Islet precursor cell (in vitro differentiated cells): ENCODE measurements around the gene CDK17.

Experiments used
- DNase-seq: peaks from one replicate; pipeline ENCODE4 v3.0.0-alpha.2; 2018

Gene CDK17

DNA sequence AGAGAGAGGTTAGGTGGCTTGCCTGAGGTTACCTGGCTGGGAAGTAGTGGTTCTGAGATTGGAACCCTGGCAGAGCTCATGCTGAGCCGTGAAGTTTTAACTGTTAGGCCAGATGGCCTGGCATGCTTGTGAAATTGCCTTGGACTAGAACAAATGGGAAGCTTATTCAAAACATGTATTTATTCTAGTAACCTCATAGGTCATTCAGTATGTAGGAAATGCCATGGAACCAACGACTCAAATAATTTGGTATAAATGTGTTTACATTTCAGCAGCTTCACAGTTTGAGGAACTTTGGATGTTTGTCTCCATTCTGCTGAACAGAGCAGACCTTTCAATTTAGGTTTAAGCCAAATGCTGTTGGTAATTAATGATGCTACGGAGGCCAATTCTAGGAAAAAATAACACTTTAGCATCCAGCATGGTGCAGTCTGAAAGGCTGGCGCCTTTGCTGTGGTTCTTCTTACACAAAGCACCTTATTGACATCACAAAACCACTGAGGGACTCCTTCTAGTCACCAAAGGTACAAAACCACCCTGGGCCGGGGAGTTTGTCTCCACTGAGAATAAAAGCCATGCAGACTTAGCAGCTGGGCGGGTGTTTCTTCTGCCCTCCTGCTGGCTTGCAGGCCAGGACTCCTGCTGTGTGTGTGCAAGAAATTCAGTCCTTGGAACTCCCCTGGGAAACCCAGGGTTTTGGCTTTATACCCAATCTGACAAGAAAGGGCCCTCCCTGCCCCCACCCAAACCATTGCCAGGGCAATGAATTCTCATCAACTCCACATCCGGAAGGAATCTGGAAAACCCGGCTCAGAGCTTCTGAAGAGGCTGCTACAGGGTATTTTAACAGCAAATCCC, 141.9 kb downstream of the CDK17 start:
- DNase-seq, result no peak

DNA sequence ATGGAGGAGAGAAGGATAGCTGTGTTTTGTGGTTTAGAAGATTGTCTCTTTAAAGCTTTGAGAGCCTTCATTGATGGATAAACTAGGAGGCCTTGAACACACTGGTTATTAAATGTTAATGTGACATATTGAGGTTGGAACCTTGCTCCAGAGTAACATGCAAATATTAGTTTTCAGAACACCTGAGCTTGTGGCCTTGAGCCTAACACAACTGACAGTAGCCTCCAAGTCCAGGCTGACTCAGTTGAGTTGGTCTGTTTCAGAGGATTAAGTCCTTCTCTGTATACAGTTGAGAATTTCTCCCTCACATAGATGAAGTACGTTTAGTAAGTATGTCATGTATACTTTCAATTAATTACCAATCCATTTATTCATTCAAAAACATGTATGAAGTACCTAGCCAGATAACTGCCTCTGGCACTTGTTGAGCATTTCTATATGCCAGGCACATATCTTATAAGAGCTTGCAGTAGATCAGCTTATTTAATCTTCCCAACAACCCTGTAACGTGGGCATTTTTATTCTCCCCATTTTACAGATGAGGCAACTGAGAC, 142.6 kb downstream of the CDK17 start:
- no peak for DNase-seq

GRCh38 chr12:96256672-96257361, 143.4 kb downstream of the CDK17 start:
- DNase-seq, result no peak

- no peak for DNase-seq
These were observed 145.2 kb downstream of the CDK17 start for GRCh38 chr12:96255077-96255476.

DNA sequence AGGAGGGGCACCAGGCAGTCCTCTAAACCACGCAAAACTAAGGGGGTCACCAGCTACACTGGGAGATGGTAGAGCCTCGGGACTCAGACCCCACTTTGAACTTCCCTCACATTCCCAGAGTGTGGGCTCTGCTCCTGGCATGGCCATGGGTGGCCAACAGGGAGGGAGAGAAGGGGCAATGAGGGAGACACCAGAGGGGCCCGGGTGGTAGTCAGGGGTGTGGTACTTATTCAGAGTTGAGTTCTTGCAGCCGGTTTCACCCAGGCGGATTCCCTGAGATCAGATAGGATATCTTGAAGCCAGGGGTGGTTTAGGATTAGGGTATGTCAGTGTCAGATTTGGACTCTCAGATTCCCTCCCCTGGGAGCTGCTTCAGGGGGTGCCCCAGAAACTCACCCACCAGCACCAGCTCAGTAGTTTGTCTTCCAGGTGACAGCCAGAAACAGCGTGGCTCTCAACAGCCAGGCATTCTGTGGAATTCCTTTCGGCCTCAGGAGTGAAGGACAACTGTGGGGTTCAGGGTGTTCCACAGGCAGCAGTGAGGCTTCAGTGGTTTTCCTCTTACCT, 150.0 kb downstream of the CDK17 start:
- no peak for DNase-seq

- DNase-seq, result no peak
These were observed 150.8 kb downstream of the CDK17 start for GRCh38 chr12:96249196-96250118.

DNA sequence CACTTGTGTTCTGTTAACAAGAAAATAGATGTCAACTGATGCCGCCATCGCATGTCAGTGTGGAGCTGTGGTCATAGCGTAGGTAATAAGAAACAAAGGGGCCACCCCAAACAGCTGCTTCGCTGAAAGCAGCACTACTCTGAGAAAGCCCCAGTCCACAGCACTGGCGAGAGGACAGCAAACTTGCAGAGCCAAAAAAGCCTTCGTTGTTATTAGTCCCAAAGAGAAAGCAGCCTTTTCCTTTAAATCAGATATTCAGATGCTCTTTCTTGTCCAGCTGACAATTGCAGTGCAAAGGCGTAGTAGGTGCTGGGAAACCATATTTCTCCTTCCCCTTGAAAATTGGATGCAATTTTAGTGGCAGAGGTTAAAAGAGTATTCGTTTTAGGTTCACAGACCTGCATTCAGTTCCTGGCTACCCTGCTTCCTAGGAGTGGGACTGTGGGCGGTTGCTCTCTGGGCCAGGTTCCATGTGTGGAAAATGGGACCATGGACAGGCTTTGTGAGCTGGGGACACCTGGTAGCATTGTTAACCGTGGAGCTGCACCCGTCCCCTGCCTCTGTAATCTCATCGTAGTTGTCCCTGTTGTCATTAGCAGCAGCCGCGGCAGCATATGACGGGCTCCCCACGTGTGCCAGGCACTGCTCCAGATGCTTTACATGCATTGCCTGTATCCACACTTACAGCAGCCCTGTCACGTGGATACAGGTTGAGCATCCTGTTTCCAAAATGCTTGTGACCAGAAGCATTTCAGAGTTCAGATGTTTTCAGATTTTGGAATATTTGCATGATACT, 151.9 kb downstream of the CDK17 start:
- peak; percentile 48 for DNase-seq

DNA sequence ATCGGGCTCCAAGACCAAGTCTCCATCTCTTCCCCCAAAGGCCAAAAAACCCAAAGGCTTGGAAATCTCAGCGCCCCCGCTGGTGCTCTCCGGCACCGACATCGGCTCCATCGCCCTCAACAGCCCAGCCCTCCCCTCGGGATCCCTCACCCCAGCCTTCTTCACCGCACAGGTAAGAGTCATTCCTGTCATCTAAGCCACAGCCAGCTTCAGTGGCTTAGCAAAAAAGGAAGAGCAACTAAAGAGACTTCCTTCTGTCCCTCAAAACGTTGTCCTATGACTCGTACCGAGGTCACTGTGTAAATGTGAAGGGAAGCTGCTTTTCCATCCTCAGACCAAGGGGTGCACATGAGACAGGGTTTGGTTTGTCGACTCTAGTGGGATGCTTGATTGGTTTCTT, 152.7 kb downstream of the CDK17 start:
- DNase-seq, result peak; percentile 60

DNA sequence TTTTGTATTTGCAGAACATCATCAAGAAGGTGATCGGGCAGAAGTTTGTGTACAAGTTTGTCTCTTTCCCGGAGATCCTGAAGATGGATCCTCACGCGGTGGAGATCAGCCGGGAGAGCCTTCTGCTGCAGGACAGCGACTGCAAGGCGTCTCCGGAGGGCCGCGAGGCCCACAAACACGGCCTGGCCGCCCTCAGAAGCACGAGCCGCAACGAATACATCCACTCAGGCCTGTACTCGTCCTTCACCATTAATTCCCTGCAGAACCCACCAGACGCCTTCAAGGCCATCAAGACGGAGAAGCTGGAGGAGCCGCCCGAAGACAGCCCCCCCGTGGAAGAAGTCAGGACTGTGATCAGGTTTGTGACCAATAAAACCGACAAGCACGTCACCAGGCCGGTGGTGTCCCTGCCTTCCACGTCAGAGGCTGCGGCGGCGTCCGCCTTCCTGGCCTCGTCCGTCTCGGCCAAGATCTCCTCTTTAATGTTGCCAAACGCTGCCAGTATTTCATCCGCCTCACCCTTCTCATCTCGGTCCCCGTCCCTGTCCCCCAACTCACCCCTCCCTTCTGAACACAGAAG, 153.2 kb downstream of the CDK17 start:
- peak; percentile 40 for DNase-seq

GRCh38 chr12:96244826-96245225, 155.4 kb downstream of the CDK17 start:
- DNase-seq, result no peak

DNA sequence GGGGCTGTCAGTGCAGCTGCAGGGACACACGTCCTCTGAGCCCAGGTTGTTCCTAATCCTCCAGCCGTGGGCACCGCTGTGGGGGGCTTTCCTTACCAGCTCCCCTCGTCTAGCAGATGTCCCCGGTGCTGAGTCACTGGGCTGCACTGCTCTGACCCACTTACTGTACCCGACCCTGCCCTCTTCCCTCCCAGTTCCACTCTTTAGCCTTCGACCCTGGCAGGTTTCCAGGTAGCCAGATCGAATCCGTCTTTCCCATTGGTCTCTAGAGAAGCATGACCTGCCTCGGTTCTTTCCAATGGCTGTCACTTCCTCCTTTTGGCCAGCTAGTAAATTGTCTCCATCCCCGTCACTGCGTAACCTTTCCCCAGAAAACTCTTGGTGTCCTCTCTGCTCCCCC, 157.6 kb downstream of the CDK17 start:
- peak; percentile 49 for DNase-seq

DNA sequence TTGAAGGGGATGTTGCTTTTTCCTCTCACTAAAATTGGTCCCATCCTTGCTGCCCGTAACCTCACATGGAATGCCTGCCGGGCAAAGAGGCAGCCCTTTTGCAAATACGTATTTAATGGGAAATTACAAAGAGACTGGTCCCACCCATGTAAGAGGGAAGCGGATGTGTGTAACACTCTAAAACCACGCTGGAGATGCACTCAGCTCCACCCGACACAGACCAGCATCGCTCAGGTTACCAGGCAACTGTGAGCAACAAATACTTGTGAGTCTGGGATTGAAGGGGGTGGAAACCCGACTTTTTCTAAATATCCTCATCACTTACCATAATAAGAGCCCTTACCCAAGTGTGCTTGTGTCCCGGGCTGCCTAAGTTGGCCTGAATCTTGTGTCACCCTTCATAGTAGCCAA, 158.4 kb downstream of the CDK17 start:
- DNase-seq, result no peak

DNA sequence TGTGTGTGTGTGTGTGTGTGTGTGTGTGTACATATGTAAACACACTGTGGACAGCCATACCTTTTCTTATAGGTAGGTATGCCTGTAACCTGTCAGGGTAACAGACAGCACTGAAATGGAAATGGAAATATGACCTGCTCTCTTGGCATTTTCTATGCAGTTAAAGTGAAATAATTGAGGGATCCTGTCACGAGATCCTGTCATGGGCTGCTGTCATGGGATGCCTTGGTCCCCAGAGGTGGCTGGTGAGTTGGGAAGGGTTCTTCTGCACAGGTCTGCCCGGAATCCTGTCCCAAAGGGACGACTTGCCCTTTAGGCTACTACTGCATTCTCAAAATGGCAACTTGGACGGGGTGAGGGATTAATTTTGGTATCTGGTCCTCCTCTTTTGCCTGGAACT, 158.8 kb downstream of the CDK17 start:
- no peak for DNase-seq

- DNase-seq, result no peak
These were observed 159.6 kb downstream of the CDK17 start for GRCh38 chr12:96240656-96241055.

DNA sequence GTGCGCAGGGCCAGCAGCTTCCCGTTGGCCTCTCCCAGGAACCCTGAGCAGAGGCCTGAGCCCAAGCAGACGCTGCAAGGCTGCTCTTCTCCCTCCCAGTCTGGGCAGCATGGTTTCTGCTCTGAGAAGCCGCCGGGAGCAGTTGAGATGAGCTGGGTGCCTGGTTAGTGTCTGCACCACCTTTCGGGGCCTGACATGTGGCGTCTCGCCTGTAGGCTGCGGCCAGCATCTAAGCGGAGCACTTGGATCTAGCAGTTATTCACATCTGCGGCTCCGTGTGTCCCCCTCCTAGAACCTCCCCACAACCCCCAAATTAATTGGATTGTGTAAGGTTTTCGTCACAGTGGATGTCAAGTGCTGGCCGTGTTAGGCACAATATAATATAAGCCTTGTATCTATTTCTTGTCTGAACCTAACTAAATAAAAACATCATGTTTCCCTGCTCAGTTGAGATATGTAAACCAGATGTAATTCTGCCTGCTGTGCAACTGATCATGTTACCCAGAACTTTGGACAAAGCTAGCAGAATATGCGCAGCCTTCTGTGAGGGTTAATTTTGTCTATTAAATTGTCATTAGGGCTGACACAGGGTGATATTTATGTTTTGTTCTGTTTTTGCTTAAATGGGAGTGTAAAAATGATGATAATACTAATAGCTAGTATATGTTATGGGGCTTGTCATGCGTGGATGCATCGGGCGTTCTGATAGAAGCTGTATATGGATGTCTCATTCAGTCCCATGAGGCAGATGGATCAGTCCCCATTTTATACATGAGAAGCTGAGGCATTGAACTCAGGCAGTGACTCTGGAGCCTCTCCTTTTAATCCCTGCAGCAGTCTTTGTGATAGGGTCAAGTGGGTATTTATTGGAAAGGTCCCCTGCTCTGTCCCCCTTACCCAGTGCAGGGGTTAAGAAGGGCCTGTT, 160.3 kb downstream of the CDK17 start:
- DNase-seq, result peak; percentile 89

- DNase-seq, result no peak
These were observed 161.7 kb downstream of the CDK17 start for GRCh38 chr12:96238336-96239047.

DNA sequence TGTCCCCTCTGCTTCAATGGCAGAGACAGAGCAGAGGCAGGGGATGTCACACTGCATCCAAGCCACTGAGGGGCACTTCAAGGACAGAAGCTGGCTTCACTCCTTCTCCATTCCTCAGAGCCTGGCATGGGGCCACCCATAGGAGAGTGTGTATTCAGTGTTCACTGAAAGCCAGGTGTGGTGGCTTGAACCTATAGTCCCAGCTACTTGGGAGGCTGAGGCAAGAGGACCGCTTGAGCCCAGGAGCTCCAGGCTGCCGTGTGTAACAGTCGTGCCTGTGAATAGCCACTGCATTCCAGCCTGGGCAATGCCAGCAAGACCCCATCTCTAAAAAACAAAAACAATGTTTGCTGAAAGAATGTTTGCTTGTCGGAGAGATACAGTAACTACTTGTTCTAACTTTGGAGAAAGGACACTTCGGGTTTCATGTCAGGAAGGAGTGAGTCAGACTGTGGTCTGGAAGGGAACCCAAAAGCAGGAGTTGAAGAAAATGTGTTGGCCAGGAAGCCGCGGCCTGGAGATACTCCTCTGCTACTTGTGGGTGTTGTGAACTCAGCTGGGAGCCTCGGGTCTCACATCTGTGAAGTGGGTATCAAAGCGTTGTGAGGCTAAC, 162.7 kb downstream of the CDK17 start:
- peak; percentile 79 for DNase-seq

DNA sequence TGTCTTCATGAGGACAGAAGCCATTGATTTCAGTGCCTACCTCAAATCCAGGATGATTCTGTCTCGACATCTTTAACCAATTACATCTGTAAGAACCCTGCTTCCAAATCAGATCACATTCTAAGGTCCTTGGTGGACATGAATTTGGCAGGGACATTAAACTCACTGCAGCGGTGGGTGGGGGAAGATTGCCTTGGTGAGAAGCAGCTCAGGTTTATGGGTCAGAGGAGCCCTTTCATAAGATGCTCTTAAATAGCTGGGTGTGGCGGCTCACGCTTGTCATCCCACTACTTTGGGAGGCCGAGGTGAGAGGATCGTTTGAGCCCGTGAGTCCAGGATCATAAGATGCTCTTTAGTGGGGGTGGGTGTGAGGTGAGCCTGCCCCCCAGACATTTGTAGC, 163.2 kb downstream of the CDK17 start:
- no peak for DNase-seq

DNA sequence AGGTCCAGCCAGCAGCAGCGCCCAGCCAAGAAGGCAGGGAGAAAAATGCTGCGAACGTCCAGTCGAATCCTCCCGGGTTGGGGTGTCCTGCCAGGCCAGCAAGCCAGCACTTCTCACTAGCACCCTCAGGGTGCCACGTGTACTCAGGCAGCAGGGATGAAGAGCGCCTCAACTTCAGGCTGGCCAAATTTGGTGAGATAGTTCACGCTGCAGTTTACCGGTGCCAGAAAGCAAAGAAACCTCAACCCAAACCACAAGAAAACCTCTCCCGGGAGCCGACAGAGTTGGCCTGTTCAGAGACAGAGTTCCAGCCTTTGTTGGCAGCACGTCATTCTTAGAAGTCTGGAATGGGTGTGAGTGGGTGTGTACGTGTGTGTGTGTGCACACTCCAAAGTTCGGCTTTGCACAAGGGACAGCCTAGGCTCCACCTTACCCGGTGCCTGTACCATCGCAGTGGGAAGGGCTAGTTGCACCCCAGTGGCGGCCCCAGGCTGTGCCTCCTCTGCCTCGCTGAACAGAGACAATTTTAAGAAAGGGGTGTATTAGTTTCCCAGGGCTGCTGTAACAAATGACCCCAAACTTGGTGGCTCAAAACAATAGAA, 163.9 kb downstream of the CDK17 start:
- no peak for DNase-seq
